ENCODE data around the gene MAEA.
"Not testable (repeated sequence)": the region's sequence is repeated elsewhere in the genome, so short reads cannot be mapped to it uniquely, and the experiment has no call there.

MAEA gene

GRCh38 chr4:1331591-1332353, 42.1 kb downstream of the MAEA start:
- H3K9me3 ChIP-seq (ENCODE audit: insufficient read depth, low read length, severe bottlenecking): no peaks in the 10 kb centered on the region
- no peak overlapping the region for H3K4me2 ChIP-seq (ENCODE audit: insufficient read depth, low read length)
- H4K20me1 ChIP-seq (ENCODE audit: insufficient read depth, low read length): peaks cover 48% of the 10 kb centered on the region
- H3K27me3 ChIP-seq (ENCODE audit: insufficient read depth, low read length, poor library complexity): no peaks in the 10 kb centered on the region
- H3K4me1 ChIP-seq (ENCODE audit: insufficient read depth, low read length): no peaks in the 10 kb centered on the region
- H3K4me3 ChIP-seq (ENCODE audit: low read depth in 1 of 2, low read length in 2 of 2): no peak overlapping the region
- peaks cover 29% of the 10 kb centered on the region for H3K79me2 ChIP-seq (ENCODE audit: insufficient read depth, low read length)
- no peak for ATAC-seq (ENCODE audit: insufficient read depth, low read depth)
- H3K9ac ChIP-seq (ENCODE audit: low read depth, low read length): no peak overlapping the region
- TF ChIP-seq CTCF (IDR thresholded peaks at IDR 0.05; ENCODE audit: borderline replicate concordance, extremely low read depth, low read length, poor library complexity, severe bottlenecking) (no peak), EZH2 (IDR thresholded peaks at IDR 0.05; ENCODE audit: borderline replicate concordance, low read depth, low read length, severe bottlenecking) (no peak)
- DNase-seq: no peak
- H3K36me3 ChIP-seq (ENCODE audit: insufficient read depth, low read length): peaks cover 82% of the 10 kb centered on the region
- no peak overlapping the region for H3K27ac ChIP-seq (ENCODE audit: low read length)
- no peak overlapping the region for H2AFZ ChIP-seq (ENCODE audit: low read depth, low read length)

DNA sequence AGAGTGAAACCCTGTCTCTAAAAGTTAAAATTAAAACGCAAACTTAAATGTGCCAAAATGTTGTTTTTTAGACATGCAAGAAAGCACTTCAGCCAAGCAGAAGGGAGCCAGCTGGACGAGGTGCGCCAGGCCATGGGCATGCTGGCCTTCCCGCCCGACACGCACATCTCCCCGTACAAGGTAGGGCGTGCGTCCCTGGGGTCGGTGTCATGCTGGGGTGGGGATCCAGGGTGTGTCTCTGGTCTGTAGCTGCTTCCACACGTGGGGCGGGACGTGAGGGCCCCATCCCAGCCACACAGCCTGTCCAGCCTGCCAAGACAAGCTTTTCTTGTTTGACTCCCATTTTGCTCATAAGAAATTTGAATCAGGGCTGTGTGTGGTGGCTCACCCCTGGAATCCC, 43.0 kb downstream of the MAEA start:
- Histone ChIP-seq H3K9ac (ENCODE audit: low read depth, low read length) (no peak overlapping the region), H3K79me2 (ENCODE audit: insufficient read depth, low read length) (peaks cover 33% of the 10 kb centered on the region), H3K36me3 (ENCODE audit: insufficient read depth, low read length) (peaks cover 82% of the 10 kb centered on the region), H3K9me3 (ENCODE audit: insufficient read depth, low read length, severe bottlenecking) (no peaks in the 10 kb centered on the region), H3K4me2 (ENCODE audit: insufficient read depth, low read length) (no peak overlapping the region), H3K27me3 (ENCODE audit: insufficient read depth, low read length, poor library complexity) (no peaks in the 10 kb centered on the region), H2AFZ (ENCODE audit: low read depth, low read length) (no peak overlapping the region), H3K4me1 (ENCODE audit: insufficient read depth, low read length) (no peaks in the 10 kb centered on the region), H3K27ac (ENCODE audit: low read length) (no peak overlapping the region), H3K4me3 (ENCODE audit: low read depth in 1 of 2, low read length in 2 of 2) (no peak overlapping the region), H4K20me1 (ENCODE audit: insufficient read depth, low read length) (peaks cover 50% of the 10 kb centered on the region)
- DNase-seq (no peak), ATAC-seq (ENCODE audit: insufficient read depth, low read depth) (no peak)
- TF ChIP-seq EZH2 (IDR thresholded peaks at IDR 0.05; ENCODE audit: borderline replicate concordance, low read depth, low read length, severe bottlenecking): no peak
- no peak for TF ChIP-seq CTCF (IDR thresholded peaks at IDR 0.05; ENCODE audit: borderline replicate concordance, extremely low read depth, low read length, poor library complexity, severe bottlenecking)

DNA sequence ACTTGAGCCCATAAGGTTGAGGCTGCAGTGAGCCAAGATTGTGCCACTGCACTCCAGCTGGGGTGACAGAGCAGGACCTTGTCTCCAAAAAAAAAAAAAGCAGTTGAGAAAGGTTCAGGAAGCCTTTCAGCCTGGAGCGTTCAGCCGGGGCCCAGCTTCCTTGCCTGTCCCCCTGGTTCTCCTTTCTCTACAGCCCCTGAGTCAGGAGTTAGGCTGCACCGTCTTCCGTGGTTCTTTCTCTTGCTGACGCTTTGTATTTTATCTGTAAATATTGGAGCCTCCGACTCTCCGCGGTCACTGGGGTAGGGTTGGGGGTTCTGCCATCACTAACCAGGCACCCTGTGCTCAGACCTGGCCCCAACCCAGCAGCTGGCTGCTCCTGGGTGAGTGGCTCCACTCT, 43.6 kb downstream of the MAEA start:
- Histone ChIP-seq H3K27ac (ENCODE audit: low read length) (no peak overlapping the region), H3K4me2 (ENCODE audit: insufficient read depth, low read length) (no peak overlapping the region), H3K4me1 (ENCODE audit: insufficient read depth, low read length) (no peaks in the 10 kb centered on the region), H3K9me3 (ENCODE audit: insufficient read depth, low read length, severe bottlenecking) (no peaks in the 10 kb centered on the region), H3K36me3 (ENCODE audit: insufficient read depth, low read length) (peaks cover 82% of the 10 kb centered on the region), H3K9ac (ENCODE audit: low read depth, low read length) (no peak overlapping the region), H4K20me1 (ENCODE audit: insufficient read depth, low read length) (peaks cover 47% of the 10 kb centered on the region), H3K4me3 (ENCODE audit: low read depth in 1 of 2, low read length in 2 of 2) (no peak overlapping the region), H2AFZ (ENCODE audit: low read depth, low read length) (no peak overlapping the region), H3K79me2 (ENCODE audit: insufficient read depth, low read length) (peaks cover 29% of the 10 kb centered on the region), H3K27me3 (ENCODE audit: insufficient read depth, low read length, poor library complexity) (no peaks in the 10 kb centered on the region)
- no peak for ATAC-seq (ENCODE audit: insufficient read depth, low read depth)
- TF ChIP-seq CTCF (IDR thresholded peaks at IDR 0.05; ENCODE audit: borderline replicate concordance, extremely low read depth, low read length, poor library complexity, severe bottlenecking): no peak
- no peak for TF ChIP-seq EZH2 (IDR thresholded peaks at IDR 0.05; ENCODE audit: borderline replicate concordance, low read depth, low read length, severe bottlenecking)
- no peak for DNase-seq

DNA sequence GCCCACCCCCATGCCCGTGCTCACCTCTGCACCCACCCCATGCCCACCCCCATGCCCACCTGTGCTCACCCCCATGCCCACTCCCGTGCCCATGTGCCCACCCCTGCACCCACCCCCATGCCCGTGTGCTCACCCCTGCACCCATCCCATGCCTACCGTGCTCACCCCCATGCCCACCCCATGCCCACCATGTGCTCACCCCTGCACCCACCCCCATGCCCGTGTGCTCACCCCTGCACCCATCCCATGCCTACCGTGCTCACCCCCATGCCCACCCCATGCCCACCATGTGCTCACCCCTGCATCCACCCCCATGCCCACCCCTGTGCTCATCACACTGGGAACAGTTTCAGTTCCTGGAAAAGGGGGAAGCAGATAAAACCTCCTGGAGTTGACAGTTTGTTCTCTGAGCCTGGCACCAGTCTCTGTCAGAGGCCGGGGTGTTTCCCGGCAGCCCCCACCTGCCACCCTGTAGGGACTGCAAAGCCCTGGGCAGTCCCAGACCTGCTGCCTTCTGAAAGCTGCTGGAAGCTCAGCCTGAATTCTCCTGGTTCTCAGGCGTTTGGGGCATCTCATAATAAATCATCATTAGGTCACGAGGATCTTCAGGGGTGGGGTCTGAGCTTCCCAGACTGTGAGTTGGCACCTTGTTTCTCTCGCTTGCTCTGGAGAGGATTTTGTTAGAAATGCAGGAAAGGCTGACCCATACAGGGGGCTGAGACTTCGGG, 44.3 kb downstream of the MAEA start:
- H4K20me1 ChIP-seq (ENCODE audit: insufficient read depth, low read length): peaks cover 40% of the 10 kb centered on the region
- DNase-seq; H3K27ac ChIP-seq (ENCODE audit: low read length); H3K4me2 ChIP-seq (ENCODE audit: insufficient read depth, low read length); H3K9ac ChIP-seq (ENCODE audit: low read depth, low read length); H3K27me3 ChIP-seq (ENCODE audit: insufficient read depth, low read length, poor library complexity); ATAC-seq (ENCODE audit: insufficient read depth, low read depth); H3K4me3 ChIP-seq (ENCODE audit: low read depth in 1 of 2, low read length in 2 of 2); H3K4me1 ChIP-seq (ENCODE audit: insufficient read depth, low read length); H3K9me3 ChIP-seq (ENCODE audit: insufficient read depth, low read length, severe bottlenecking); H2AFZ ChIP-seq (ENCODE audit: low read depth, low read length): not testable (repeated sequence)
- H3K79me2 ChIP-seq (ENCODE audit: insufficient read depth, low read length): peaks cover 25% of the 10 kb centered on the region
- H3K36me3 ChIP-seq (ENCODE audit: insufficient read depth, low read length): peaks cover 82% of the 10 kb centered on the region
